H1 (cell line): Measurements from ENCODE around the gene GABRA4. TPM values are rescaled to one million over a fixed set of nuclear protein-coding genes. Genes with fewer than 3 reads are reported as not detected.

Experiments
- CTCF ChIA-PET: fragments of 300-600 bp; sonication (Branson Sonifier 250); formaldehyde crosslinking; loops from one replicate; lab custom pipeline; 2021; ENCODE audit not compliant: partially characterized antibody; lab: Charles Lee
- POLR2A ChIA-PET: fragments of 300-600 bp; sonication (Branson Sonifier 250); formaldehyde crosslinking; loops from one replicate; lab custom pipeline; 2021; ENCODE audit warnings: inconsistent platforms; ENCODE audit not compliant: partially characterized antibody; lab: Charles Lee
- DNase-seq, 2 experiments: peaks; one replicate each; pipeline versions ENCODE4 v3.0.0 to v3.0.0-alpha.2; 2010 to 2022; ENCODE audit warnings: low spot score in 2 of 2, low read depth in 1 of 2, mixed read lengths in 1 of 2
- FAIRE-seq: peaks from 2 replicates; lab custom pipeline; 2011; peaks lifted over from hg19 to GRCh38; lab: Jason Lieb, UNC
- H2AFZ ChIP-seq: 2 replicates; pipeline ENCODE4 v1.8.1; 2012; ENCODE audit warnings: low read length, inconsistent platforms
- H2AK5ac ChIP-seq: 2 replicates; pipeline ENCODE4 v1.6.1; 2013; ENCODE audit warnings: low read depth, low read length
- H2BK120ac ChIP-seq: replicated peaks from 2 replicates; pipeline ENCODE3; 2013; ENCODE audit warnings: low read depth, low read length, inconsistent platforms
- H2BK12ac ChIP-seq: 2 replicates; pipeline ENCODE4 v1.6.1; 2013; ENCODE audit warnings: low read depth, low read length
- H2BK15ac ChIP-seq: 2 replicates; pipeline ENCODE4 v1.6.1; 2013; ENCODE audit warnings: low read length
- H2BK20ac ChIP-seq: 2 replicates; pipeline ENCODE4 v1.6.1; 2013; ENCODE audit warnings: low read length
- H2BK5ac ChIP-seq: 2 replicates; pipeline ENCODE4 v1.6.1; 2013; ENCODE audit warnings: low read depth, low read length
- H3K14ac ChIP-seq: 2 replicates; pipeline ENCODE4 v1.6.1; 2013; ENCODE audit warnings: inconsistent platforms; ENCODE audit not compliant: insufficient read length
- H3K18ac ChIP-seq: 2 replicates; pipeline ENCODE4 v1.6.1; 2013; ENCODE audit warnings: low read length; ENCODE audit errors: extremely low read depth
- H3K23ac ChIP-seq: 2 replicates; pipeline ENCODE4 v1.6.1; 2013; ENCODE audit warnings: inconsistent platforms; ENCODE audit not compliant: insufficient read length
- H3K23me2 ChIP-seq: 2 replicates; pipeline ENCODE4 v1.6.1; 2013; ENCODE audit warnings: low read depth, low read length
- H3K27ac ChIP-seq: 2 replicates; pipeline ENCODE4 v1.6.1; 2011; ENCODE audit warnings: low read depth, low read length, inconsistent platforms
- H3K27me3 ChIP-seq, 4 experiments: replicated peaks in 1 of 4; 1 replicate in 1 of 4; 2 replicates in 3 of 4; pipeline versions ENCODE4 v1.6.1 to v1.8.1; 2011 to 2013; ENCODE audit warnings: low read length in 3 of 4, mild to moderate bottlenecking in 3 of 4, inconsistent platforms in 2 of 4, mixed read lengths in 2 of 4, moderate library complexity in 1 of 4; ENCODE audit not compliant: control insufficient read depth in 3 of 4, insufficient read depth in 3 of 4; ENCODE audit errors: extremely low read depth in 1 of 4
- H3K36me3 ChIP-seq, 4 experiments: 2 replicates each; pipeline versions ENCODE4 v1.6.1 to v1.8.1; 2011 to 2013; ENCODE audit warnings: mild to moderate bottlenecking in 4 of 4, low read length in 3 of 4, moderate library complexity in 2 of 4, control low read depth in 1 of 4, inconsistent platforms in 1 of 4; ENCODE audit not compliant: insufficient read depth in 4 of 4, control insufficient read depth in 2 of 4
- H3K4ac ChIP-seq: replicated peaks from 2 replicates; pipeline ENCODE3; 2013; ENCODE audit warnings: low read length, low read depth, mixed read lengths, inconsistent platforms; ENCODE audit not compliant: insufficient read length
- H3K4me1 ChIP-seq, 4 experiments: replicated peaks in 1 of 4; 1 replicate in 1 of 4; 2 replicates in 3 of 4; pipeline versions ENCODE4 v1.6.1 to v1.8.1; 2011 to 2013; ENCODE audit warnings: low read length in 3 of 4, inconsistent platforms in 2 of 4, mixed read lengths in 1 of 4; ENCODE audit not compliant: insufficient read depth in 4 of 4, control insufficient read depth in 3 of 4
- H3K4me2 ChIP-seq, 2 experiments: 2 replicates each; pipeline versions ENCODE4 v1.6.1 to v1.8.1; 2011 to 2013; ENCODE audit warnings: low read depth in 2 of 2, low read length in 2 of 2, control low read depth in 1 of 2, inconsistent platforms in 1 of 2, mild to moderate bottlenecking in 1 of 2; ENCODE audit not compliant: insufficient read depth in 1 of 2
- H3K4me3 ChIP-seq, 4 experiments: fragments of 200-600, 300-600 bp in 1 of 4; sonication (generic), shearing (Covaris generic), sonication (Bioruptor Twin) in 1 of 4; 2 replicates each; pipeline versions ENCODE4 v1.5.1 to v1.8.1; 2011 to 2016; ENCODE audit warnings: low read length in 4 of 4, low read depth in 3 of 4, control low read depth in 2 of 4, inconsistent platforms in 2 of 4, mild to moderate bottlenecking in 2 of 4, mixed read lengths in 1 of 4, moderate library complexity in 1 of 4; ENCODE audit not compliant: insufficient read depth in 2 of 4; ENCODE audit errors: extremely low read depth in 1 of 4
- H3K56ac ChIP-seq: replicated peaks from 2 replicates; pipeline ENCODE3; 2013; ENCODE audit warnings: low read depth, mild to moderate bottlenecking, mixed read lengths, low read length, inconsistent platforms; ENCODE audit not compliant: insufficient read length
- H3K79me1 ChIP-seq: 2 replicates; pipeline ENCODE4 v1.6.1; 2013; ENCODE audit warnings: low read depth, low read length, control low read depth
- H3K79me2 ChIP-seq, 2 experiments: 2 replicates each; pipeline versions ENCODE4 v1.6.1 to v1.8.1; 2012 to 2013; ENCODE audit warnings: low read length in 2 of 2, mild to moderate bottlenecking in 2 of 2, inconsistent platforms in 1 of 2; ENCODE audit not compliant: insufficient read depth in 2 of 2, control insufficient read depth in 1 of 2
- H3K9ac ChIP-seq, 4 experiments: replicated peaks in 1 of 4; 1 replicate in 1 of 4; 2 replicates in 3 of 4; pipeline versions ENCODE4 v1.6.1 to v1.8.1; 2011 to 2013; ENCODE audit warnings: low read depth in 3 of 4, low read length in 3 of 4, control low read depth in 2 of 4, mild to moderate bottlenecking in 2 of 4, moderate library complexity in 2 of 4, inconsistent platforms in 1 of 4; ENCODE audit errors: extremely low read depth in 1 of 4
- H3K9me3 ChIP-seq, 2 experiments: 2 replicates each; pipeline versions ENCODE4 v1.6.1 to v1.8.1; 2012 to 2013; ENCODE audit warnings: mild to moderate bottlenecking in 2 of 2, moderate library complexity in 2 of 2, control low read depth in 1 of 2, inconsistent platforms in 1 of 2, low read depth in 1 of 2, low read length in 1 of 2, mixed read lengths in 1 of 2; ENCODE audit not compliant: insufficient read depth in 2 of 2
- H4K20me1 ChIP-seq, 2 experiments: replicated peaks in 1 of 2; 2 replicates each; pipeline versions ENCODE3 to v1.8.1; 2011 to 2013; ENCODE audit warnings: inconsistent platforms in 2 of 2, low read length in 2 of 2, mild to moderate bottlenecking in 1 of 2; ENCODE audit not compliant: insufficient read depth in 2 of 2, control insufficient read depth in 1 of 2
- H4K5ac ChIP-seq: 2 replicates; pipeline ENCODE4 v1.6.1; 2013; ENCODE audit warnings: low read length, low read depth, mixed read lengths, inconsistent platforms; ENCODE audit not compliant: insufficient read length
- H4K8ac ChIP-seq: 2 replicates; pipeline ENCODE4 v1.8.0; 2013; ENCODE audit warnings: mild to moderate bottlenecking, moderate library complexity, low read length, inconsistent platforms; ENCODE audit not compliant: insufficient read depth; ENCODE audit errors: extremely low read depth
- H4K91ac ChIP-seq: replicated peaks from 2 replicates; pipeline ENCODE3; 2013; ENCODE audit warnings: low read length, mixed read lengths, inconsistent platforms; ENCODE audit not compliant: insufficient read length
- JUND ChIP-seq: IDR thresholded peaks from 2 replicates; pipeline ENCODE4 v1.6.1; 2011; ENCODE audit warnings: mild to moderate bottlenecking, improper control_type of control experiment, low read length
- POLR2A ChIP-seq, 2 experiments: IDR thresholded peaks; 1 replicate in 1 of 2; 2 replicates in 1 of 2; pipeline ENCODE4 v1.6.1; 2011; ENCODE audit warnings: low read depth in 2 of 2, low read length in 2 of 2, mild to moderate bottlenecking in 2 of 2; ENCODE audit errors: control extremely low read depth in 1 of 2
- WGBS, 2 experiments: shearing (Covaris generic) in 1 of 2; methylation state at CpG; one replicate each; pipeline versions ENCODE4 v1.1.6 to v1.1.7; 2013 to 2015; ENCODE audit warnings: low lambda C conversion rate in 2 of 2, mixed read lengths in 2 of 2, inconsistent platforms in 1 of 2, low coverage in 1 of 2, missing lambda C conversion rate in 1 of 2; ENCODE audit not compliant: insufficient replicate concordance in 2 of 2, insufficient coverage in 1 of 2, insufficient read length in 1 of 2; ENCODE audit errors: extremely low coverage in 1 of 2, missing lambda C conversion rate in 1 of 2; 5-methylcytosine and 5-hydroxymethylcytosine counted together
- polyA plus RNA-seq, 7 experiments: library from polyadenylated mRNA; depleted of rRNA in 3 of 7; stranded (reverse) in 5 of 7; unstranded in 2 of 7; fragments of >200 nt in 5 of 7; fragments of 200-250 nt in 2 of 7; gene quantifications; 1 replicate in 5 of 7; 2 replicates in 1 of 7; 4 replicates in 1 of 7; pipeline versions ENCODE4 v1.2.1 to v1.2.3, GENCODE V29; 2011 to 2013; ENCODE audit warnings: missing spikeins in 2 of 7, mixed read lengths in 2 of 7
- total RNA-seq: library from RNA; stranded (reverse); fragmentation: NEBNext Ultra II Directional; extraction: Animal tissue kit (Norgen Biotek cat#: 25700); gene quantifications from 2 replicates; pipeline ENCODE4 v1.2.1, GENCODE V29; 2021

GABRA4 gene
- total and polyA plus RNA-seq, 2 of the 8 experiments (the other 6 are each of a cell fraction or from before 2014, with no cell fraction given): 0.09 to 0.37 TPM

DNA sequence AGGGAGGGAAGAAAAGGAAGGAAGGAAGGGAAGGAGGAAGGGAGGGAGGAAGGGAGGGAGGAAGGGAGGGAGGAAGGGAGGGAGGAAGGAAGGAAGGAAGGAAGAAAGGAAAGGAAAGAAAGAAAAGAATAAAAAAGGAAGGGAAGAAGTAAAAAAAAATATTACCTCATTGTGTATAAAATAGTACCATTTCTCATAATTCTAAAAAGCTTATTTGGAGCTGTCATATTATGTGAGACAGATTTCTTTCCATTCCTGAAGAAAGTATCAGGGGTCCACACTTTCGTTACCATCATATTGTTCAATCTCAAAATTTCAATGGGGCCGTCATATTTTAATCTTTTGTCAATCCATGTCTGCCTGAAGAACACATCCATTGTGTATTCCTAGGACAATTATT, 16.1 kb downstream of the GABRA4 start:
- Histone ChIP-seq H2BK20ac (no peak overlapping the region), H3K23me2 (no peaks in the 10 kb centered on the region), H4K5ac (no peak overlapping the region), H4K91ac (no peak overlapping the region), H3K23ac (no peak overlapping the region), H3K56ac (no peak overlapping the region), H3K36me3 (no peaks in the 10 kb centered on the region), H2BK5ac (no peak overlapping the region), H3K9ac (no peak overlapping the region), H4K20me1 (no peaks in the 10 kb centered on the region), H4K8ac (no peak overlapping the region), H3K4me2 (no peak overlapping the region), H3K79me1 (no peaks in the 10 kb centered on the region), H2AK5ac (no peak overlapping the region), H3K4me3 (no peak overlapping the region), H3K9me3 (no peaks in the 10 kb centered on the region), H2BK12ac (no peak overlapping the region), H3K18ac (no peak overlapping the region), H2BK15ac (no peak overlapping the region), H3K27ac (no peak overlapping the region), H3K27me3 (no peaks in the 10 kb centered on the region), H2AFZ (no peak overlapping the region), H3K4ac (no peak overlapping the region), H3K14ac (no peak overlapping the region), H2BK120ac (no peak overlapping the region), H3K79me2 (no peaks in the 10 kb centered on the region), H3K4me1 (no peaks in the 10 kb centered on the region)
- FAIRE-seq: no peak
- TF ChIP-seq POLR2A (IDR thresholded peaks at IDR 0.05; ENCODE audit: control extremely low read depth in 1 of 2, low read depth in 2 of 2, low read length in 2 of 2) (no peak), JUND (no peak)
- ChIA-PET POLR2A (no interaction called here), CTCF (no interaction called here)
- 87% methylated on average over 2 of the region's 2 CpGs; no CpG with 5 or more reads in 1 of the 2 experiments for WGBS, 2 experiments
- DNase-seq: no peak
